ENCODE measurements around the gene MRPL14. TPM values are rescaled to one million over a fixed set of nuclear protein-coding genes. Genes with fewer than 3 reads are reported as not detected.

MRPL14 gene
- total RNA-seq, 1 experiment from 2014 or later = 69.6 TPM

- peaks cover 0 to 11% of the 10 kb centered on the region in 2 experiments; a peak in 2 of 4 replicates for H3K4me1 ChIP-seq (ENCODE audit: control insufficient read depth in 1 of 2, insufficient read depth in 2 of 2, low read length in 2 of 2)
- no TSS peak for BruUV-seq (replicated peaks)
- H3K79me2 ChIP-seq (ENCODE audit: insufficient read depth, low read length) = no peaks in the 10 kb centered on the region
- H3K4me2 ChIP-seq (ENCODE audit: low read length) = no peak overlapping the region
- H3K27me3 ChIP-seq (ENCODE audit: insufficient read depth, low read length) = no peaks in the 10 kb centered on the region
- intact Hi-C loops (cut with micrococcal nuclease) = no loop called here
- H3K4me3 ChIP-seq (replicated peaks in 1 of 2; ENCODE audit: low read depth in 1 of 2, low read length in 2 of 2) = no peak overlapping the region
- H3K9me2 ChIP-seq (ENCODE audit: insufficient read depth) = no peaks in the 10 kb centered on the region
- DNase-seq (ENCODE audit: low read depth, low spot score) (no peak), ATAC-seq (no peak)
- no peaks in the 10 kb centered on the region for H4K20me1 ChIP-seq (ENCODE audit: insufficient read depth)
- H3K9me3 ChIP-seq (ENCODE audit: control insufficient read depth in 1 of 2, insufficient read depth in 1 of 2, low read depth in 1 of 2, low read length in 2 of 2) = no peaks in the 10 kb centered on the region
- no peak overlapping the region for H2AFZ ChIP-seq (ENCODE audit: low read depth, low read length, poor library complexity, severe bottlenecking)
- POLR2A ChIA-PET = no interaction called here
- TF ChIP-seq EZH2phosphoT487 (IDR thresholded peaks at IDR 0.05; ENCODE audit: borderline replicate concordance) = no peak
- TF ChIP-seq ZFX (IDR thresholded peaks at IDR 0.05) = no peak
- TF ChIP-seq JUND (IDR thresholded peaks at IDR 0.05) = no peak
- TF ChIP-seq SRF (IDR thresholded peaks at IDR 0.05; ENCODE audit: low read depth) = no peak
- no peak for TF ChIP-seq YY1 (IDR thresholded peaks at IDR 0.05; ENCODE audit: extremely low read depth, insufficient replicate concordance, low read depth, low read length)
- TF ChIP-seq POLR2A (IDR thresholded peaks at IDR 0.05; ENCODE audit: borderline replicate concordance, extremely low read depth, insufficient read depth, insufficient read length) = no peak
- TF ChIP-seq EGR1 (IDR thresholded peaks at IDR 0.05; ENCODE audit: low read depth) = no peak
- no peak for TF ChIP-seq RAD21 (IDR thresholded peaks at IDR 0.05; ENCODE audit: low read depth)
- TF ChIP-seq ZBTB33 (IDR thresholded peaks at IDR 0.05; ENCODE audit: extremely low read depth, insufficient replicate concordance, low read length) = no peak
- RAD21 ChIA-PET (ENCODE audit: low non-redundant PET in 1 of 2, low total read pairs in 2 of 2, uncharacterized antibody in 2 of 2, unreplicated experiment in 2 of 2) = no interaction called here
- no peaks in the 10 kb centered on the region; a peak in 1 of 4 replicates for H3K36me3 ChIP-seq (ENCODE audit: control insufficient read depth in 1 of 2, insufficient read depth in 2 of 2, low read length in 2 of 2)
- no peak overlapping the region for H3K27ac ChIP-seq (ENCODE audit: low read depth, low read length)
- CTCF ChIA-PET = interaction anchor here (1.0 to 1.6 kb wide), 2 partner anchors 16 to 81 kb away, joined by 5 to 6 read pairs; no protein-coding TSS in a partner anchor
- H3K9ac ChIP-seq (ENCODE audit: low read length) = no peak overlapping the region
These were observed 29.4 kb upstream of the MRPL14 start for GRCh38 chr6:44156494-44157151.

All from HCT116 (cell line).